ENCODE data around the gene EXTL1.

The EXTL1 gene

GRCh38 chr1:26075421-26076144 lies 54.0 kb downstream of the EXTL1 start:
- no peak for DNase-seq

DNA sequence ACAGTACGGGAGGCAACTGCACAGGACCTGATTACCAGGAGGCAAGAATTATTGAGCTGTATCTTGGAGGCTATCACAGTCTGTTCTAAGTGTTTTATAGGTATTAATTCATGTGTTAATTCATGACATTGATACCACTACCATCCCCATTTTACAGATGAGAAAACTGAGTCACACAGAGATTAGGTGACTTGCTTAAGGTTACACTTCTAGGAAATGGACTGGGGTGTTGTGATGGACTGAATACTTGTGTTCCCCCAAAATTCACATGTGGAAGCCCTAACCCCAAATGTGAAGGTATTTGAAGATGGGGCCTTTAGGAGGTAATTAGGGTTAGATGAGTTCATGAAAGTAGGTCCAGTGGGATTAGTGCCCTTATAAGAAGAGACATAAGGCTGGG lies 55.9 kb downstream of the EXTL1 start:
- no peak for DNase-seq

DNA sequence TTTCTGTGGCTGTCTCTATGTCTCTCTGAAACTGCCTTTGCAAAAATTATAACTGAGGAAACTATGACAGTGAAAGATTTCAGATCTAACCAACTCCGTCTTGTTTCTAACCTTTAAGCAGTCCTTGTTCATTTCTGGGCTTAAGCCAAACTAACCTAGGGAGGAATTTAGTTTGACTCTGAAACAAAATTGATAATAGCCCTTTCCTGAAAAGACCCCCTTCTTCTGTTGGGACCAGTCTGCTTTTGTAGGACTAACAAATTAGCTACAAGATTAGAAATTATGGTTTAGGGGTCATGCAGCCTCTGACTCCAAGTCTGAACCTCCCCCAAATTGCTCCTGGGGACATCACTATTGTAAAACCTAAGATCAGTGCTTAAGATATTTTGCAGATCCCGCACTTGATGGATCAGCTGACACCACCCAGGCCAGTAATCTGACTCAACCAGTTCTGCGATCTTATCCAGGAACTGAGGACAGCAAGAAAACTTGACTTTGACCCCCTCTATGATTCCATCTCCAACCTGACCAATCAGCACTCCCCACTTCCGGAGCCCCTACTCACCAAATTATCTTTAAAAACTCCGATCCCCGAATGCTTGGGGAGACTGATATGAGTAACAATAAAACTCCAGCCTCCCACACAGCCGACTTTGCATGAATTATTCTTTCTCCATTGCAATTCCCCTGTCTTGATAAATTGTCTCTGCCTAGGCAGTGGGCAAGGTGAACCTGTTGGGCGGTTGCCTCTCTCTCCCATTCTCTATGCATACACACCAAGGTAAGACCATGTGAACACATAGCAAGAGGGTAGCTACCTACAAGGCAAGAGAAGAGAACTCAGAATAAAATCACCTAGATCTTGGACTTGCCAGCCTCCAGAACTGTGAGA lies 57.0 kb downstream of the EXTL1 start:
- no peak for DNase-seq

- DNase-seq, result no peak
Measured at GRCh38 chr1:26079178-26079563, 57.6 kb downstream of the EXTL1 start.

DNA sequence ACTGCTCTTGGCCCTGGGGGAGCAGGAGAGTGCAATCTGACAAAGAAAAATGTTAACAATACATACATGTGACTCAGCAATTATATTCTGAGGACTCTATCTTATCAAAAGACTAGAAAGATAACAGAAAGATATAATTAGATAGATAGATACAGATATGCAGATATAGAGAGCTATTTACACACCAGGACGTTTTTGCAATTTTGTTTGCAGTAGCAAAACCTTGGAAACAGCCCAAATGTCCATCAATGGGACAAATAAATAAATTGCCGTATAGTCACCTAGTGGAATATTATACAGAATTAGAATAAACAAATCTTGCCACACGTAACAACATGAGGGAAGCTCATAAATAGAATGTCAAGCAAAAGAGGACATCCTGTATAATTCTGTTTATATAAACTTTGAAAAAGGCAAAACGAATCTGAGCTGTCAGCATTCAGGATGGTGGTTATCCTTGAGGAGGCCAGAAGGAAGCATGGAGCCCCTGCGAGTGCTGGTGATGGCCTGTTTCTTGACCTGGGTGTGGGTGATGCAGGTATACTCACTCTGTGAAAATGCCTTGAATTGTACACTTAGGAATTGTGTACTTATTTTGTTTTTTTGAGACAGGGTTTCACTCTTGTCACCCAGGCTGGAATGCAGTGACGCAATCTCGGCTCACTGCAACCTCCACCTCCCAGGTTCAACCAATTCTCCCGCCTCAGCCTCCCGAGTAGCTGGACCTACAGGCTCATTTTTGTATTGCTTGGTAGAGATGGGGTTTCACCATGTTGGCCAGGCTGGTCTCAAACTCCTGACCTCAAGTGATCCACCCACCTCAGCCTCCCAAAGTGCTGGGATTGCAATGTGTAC lies 58.6 kb downstream of the EXTL1 start:
- no peak for DNase-seq

GRCh38 chr1:26081267-26082019 lies 59.9 kb downstream of the EXTL1 start:
- DNase-seq, result peak; percentile 5

DNA sequence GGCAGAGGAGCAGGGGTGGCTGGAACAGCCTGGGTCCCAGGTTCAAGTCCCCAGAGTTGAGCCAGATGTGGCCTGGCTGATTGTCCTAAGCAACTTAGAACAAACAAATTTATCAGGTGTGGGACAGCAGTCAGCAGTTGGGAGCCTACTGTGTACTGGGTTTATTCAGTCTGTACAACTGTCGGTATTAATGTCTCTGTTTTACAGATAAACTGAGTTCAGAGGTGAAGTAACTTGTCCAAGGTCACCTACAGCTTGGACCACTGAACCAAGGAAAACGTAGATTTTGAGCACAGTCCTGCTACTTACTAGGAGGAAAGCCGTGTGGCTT lies 60.4 kb downstream of the EXTL1 start:
- no peak for DNase-seq

DNA sequence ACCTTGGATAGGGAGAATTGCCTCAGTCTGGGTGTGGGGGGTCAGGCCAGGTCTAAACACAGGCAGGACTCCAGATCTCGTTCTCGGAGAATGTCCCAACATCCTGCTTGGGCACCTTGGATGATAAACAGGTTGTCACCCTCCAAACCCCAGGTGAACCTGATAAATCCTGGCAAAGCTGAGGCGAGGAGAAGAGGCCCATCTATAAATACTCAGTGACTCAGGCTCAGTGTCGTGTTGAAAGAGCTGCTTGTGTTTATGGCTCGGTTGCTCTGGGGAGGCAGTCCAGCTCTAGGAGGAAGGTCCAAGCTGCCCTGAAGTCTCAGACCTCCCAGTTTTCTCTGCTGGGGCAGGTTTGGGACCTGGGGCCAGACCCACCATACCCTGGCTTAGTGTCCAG lies 61.6 kb downstream of the EXTL1 start:
- no peak for DNase-seq

GRCh38 chr1:26084091-26084561 lies 62.6 kb downstream of the EXTL1 start:
- DNase-seq, result no peak

DNA sequence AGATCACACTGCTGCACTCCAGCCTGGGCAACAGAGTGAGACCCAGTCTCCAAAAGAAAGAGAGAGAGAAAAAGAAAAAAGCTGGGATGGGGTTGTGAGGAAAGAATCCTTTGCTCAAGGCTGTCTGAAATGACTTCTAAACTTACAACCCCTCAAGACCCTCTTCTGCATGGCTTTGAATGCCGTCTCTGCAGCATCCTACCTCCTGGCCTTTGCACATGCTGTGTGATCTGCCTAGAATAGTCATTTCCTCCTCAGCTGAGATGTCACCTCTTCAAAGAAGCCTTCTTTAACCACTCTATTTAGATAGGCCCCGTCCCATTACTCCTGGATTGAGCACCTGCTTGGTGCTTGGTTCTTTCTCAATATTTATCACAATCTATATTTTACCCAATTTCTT lies 63.3 kb downstream of the EXTL1 start:
- DNase-seq, result no peak

All from MV-4-11 (cell line).